WERI-Rb-1 (cell line): ENCODE data around the gene ARHGAP22.

Experiments used
- DNase-seq: peaks from one replicate; pipeline ENCODE4 v3.0.0-alpha.2; 2020
- H3K27ac ChIP-seq: fragments of 250-450 bp; sonication (Bioruptor Pico); 2 replicates; pipeline ENCODE4 v1.5.1; 2020; ENCODE audit warnings: mild to moderate bottlenecking, moderate library complexity
- H3K27me3 ChIP-seq: fragments of 250-450 bp; sonication (Bioruptor Pico); 2 replicates; pipeline ENCODE4 v1.5.1; 2021; ENCODE audit warnings: mild to moderate bottlenecking, low read depth, moderate library complexity; ENCODE audit not compliant: insufficient read depth, severe bottlenecking
- H3K36me3 ChIP-seq: fragments of 250-450 bp; sonication (Bioruptor Pico); 2 replicates; pipeline ENCODE4 v1.5.1; 2020; ENCODE audit warnings: mild to moderate bottlenecking, moderate library complexity
- H3K4me3 ChIP-seq: 2 replicates; pipeline ENCODE4 v1.5.1; 2011; ENCODE audit warnings: low read depth, mild to moderate bottlenecking, control low read depth, low read length
- H3K9me3 ChIP-seq: fragments of 250-450 bp; sonication (Bioruptor Pico); 2 replicates; pipeline ENCODE4 v1.5.1; 2021; ENCODE audit warnings: mild to moderate bottlenecking, moderate library complexity; ENCODE audit not compliant: severe bottlenecking
- CTCF ChIP-seq: IDR thresholded peaks from 2 replicates; pipeline ENCODE4 v1.5.1; 2011; ENCODE audit warnings: low read depth, mild to moderate bottlenecking, control low read depth, inconsistent platforms, low read length

ARHGAP22 gene

GRCh38 chr10:48525113-48525512, 79.8 kb downstream of the ARHGAP22 start:
- H3K9me3 ChIP-seq, result no peaks in the 10 kb centered on the region
- TF ChIP-seq CTCF, result no peak
- no peaks in the 10 kb centered on the region for H3K36me3 ChIP-seq
- no peak overlapping the region for H3K27ac ChIP-seq
- H3K4me3 ChIP-seq, result no peak overlapping the region
- H3K27me3 ChIP-seq, result no peaks in the 10 kb centered on the region
- DNase-seq, result no peak

DNA sequence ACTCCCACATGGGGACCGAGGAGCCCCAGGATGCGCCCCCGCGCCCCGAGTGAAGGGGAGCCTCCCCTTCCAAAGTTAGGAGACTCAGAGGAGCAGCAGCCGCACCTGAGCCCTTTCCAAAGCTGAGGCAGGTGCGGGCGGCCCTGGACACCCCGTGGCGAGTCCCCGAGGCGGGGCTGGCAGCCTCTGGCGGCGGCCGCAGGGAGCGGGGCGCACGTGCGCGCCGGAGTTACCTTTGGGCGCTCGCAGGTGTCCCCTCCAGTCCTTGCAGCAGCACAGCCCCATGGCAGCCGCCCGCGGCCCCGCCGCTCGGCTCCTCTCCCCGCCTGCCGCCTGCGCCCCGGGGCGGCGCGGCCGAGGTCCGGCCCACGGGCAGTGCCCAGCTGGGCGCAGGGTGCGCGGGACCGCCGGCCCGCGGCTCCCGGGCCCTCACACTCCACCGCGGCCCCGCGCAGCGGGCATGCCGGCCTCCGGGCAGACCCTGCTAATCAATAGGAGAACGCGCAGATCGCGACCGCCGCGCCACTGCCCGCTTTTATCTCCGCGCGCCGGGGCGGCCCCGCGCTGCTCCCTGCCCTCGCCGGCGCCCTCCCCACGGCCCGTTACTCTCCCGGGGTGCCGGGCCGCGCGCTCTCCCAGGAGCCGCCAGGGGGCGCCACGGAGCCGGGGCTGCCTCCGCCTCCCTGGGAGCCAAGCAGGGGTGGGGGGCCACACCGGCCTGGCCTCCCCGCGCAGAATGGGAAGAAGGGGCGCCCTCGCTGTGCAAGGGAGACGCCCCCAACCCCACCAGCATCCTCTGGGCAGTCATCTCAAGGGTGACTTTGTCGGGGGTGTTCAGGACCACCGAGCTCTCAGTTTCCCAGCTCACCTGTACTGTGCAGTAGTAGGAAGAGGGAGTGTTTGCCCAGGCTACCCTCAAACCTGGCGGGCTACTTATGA, 80.8 kb downstream of the ARHGAP22 start:
- Histone ChIP-seq H3K4me3 (peak overlapping the region; percentile 65), H3K36me3 (no peaks in the 10 kb centered on the region), H3K27me3 (no peaks in the 10 kb centered on the region), H3K27ac (no peak overlapping the region), H3K9me3 (no peaks in the 10 kb centered on the region)
- DNase-seq, result peak; percentile 56
- TF ChIP-seq CTCF, result peak; percentile 69

DNA sequence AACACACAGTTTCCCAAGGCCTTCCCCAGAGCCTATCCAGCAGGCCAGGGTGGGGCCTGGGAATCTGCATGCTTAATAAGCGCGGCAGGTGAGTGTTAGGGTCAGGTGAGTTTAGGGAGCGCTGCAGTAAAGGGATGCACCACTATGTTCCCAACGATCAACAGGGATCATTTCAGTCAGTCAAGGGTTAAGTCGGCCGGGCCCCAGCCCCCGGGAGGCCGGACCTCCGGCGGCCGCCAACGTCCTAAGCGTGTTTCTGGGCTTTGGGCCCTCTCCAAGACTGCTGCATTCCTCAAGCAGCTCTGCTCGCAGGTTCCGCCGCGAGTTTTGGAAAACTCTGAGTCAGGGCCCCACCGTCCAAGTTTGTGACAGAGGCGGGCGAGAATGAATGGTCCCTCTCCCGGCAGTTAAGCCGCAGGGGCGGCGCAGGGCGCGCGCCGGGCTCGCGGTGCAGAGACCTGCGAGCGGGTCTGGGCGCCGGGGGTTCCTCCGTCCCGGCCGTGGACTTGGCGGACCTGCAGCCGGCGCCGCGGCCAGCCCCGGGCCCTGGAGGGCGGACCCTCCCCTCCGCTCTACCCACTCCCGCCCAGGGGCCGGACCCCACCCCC, 81.6 kb downstream of the ARHGAP22 start:
- H3K4me3 ChIP-seq, result peak overlapping the region; percentile 65
- peak; percentile 31 for DNase-seq
- no peak for TF ChIP-seq CTCF

GRCh38 chr10:48522011-48522765, 82.7 kb downstream of the ARHGAP22 start:
- no peak overlapping the region for H3K27ac ChIP-seq
- no peak for DNase-seq
- no peaks in the 10 kb centered on the region for H3K27me3 ChIP-seq
- H3K36me3 ChIP-seq, result no peaks in the 10 kb centered on the region
- no peak for TF ChIP-seq CTCF
- H3K4me3 ChIP-seq, result no peak overlapping the region
- H3K9me3 ChIP-seq, result no peaks in the 10 kb centered on the region

More for the DNA sequence above, 81.6 kb downstream of the ARHGAP22 start:
- H3K9me3 ChIP-seq, result no peaks in the 10 kb centered on the region
- no peak overlapping the region for H3K27ac ChIP-seq
- no peaks in the 10 kb centered on the region for H3K36me3 ChIP-seq
- H3K27me3 ChIP-seq, result no peaks in the 10 kb centered on the region

DNA sequence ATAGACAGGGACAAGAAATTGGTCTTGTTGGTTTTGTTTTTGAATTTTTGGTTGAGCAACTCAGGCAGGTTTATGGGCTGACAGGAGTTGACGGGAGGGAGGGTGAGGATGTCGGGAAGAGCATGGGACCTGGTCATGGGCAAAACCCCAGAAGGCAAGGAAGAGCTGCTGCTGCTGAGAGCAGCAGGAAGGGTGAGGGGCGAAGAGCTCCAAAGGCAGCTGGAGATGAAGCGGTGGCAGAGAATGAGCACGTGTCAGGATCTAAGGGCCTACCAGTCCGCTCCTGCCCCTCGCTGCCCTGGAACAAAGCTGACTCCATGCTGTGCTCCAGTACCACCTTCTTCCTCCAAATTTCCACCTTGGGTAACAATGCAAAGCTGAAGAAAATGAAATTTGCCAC, 84.3 kb downstream of the ARHGAP22 start:
- TF ChIP-seq CTCF, result no peak
- no peaks in the 10 kb centered on the region for H3K27me3 ChIP-seq
- H3K27ac ChIP-seq, result no peak overlapping the region
- H3K9me3 ChIP-seq, result no peaks in the 10 kb centered on the region
- no peaks in the 10 kb centered on the region for H3K36me3 ChIP-seq
- no peak overlapping the region for H3K4me3 ChIP-seq
- no peak for DNase-seq
